Raji (cell line): ENCODE results near the gene CYTH3.

Source experiments
- POLR2A ChIP-seq: IDR thresholded peaks from 2 replicates; pipeline ENCODE4 v1.6.1; 2011; ENCODE audit warnings: low read depth, low read length, control low read depth; ENCODE audit not compliant: insufficient read depth

Gene CYTH3

DNA sequence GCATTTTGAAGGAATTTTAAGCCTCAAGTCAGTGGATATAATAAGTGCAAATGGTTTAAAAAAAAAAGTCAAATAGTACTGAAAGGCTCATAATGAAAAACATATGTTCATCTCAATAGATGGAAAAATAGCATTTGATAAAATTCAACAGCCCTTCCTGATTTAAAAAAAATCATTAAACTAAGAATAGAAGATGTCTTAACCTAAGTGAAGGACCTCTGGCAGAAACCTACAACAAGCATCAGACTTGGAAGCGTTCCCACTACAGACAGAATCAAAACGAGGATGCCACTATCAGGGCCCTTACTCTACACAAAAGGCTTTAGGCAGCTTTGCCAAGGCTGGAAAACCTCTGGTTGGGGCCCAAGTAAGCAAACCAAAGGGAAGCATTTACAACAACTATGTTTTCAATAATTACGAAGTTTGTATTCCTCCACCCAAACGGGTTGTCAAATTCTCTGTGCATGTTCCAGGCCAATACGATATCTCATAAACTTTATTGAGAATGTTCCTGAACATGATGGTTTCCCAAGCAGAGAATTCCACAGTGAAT lies 45.1 kb downstream of the CYTH3 start:
- no peak for TF ChIP-seq POLR2A

DNA sequence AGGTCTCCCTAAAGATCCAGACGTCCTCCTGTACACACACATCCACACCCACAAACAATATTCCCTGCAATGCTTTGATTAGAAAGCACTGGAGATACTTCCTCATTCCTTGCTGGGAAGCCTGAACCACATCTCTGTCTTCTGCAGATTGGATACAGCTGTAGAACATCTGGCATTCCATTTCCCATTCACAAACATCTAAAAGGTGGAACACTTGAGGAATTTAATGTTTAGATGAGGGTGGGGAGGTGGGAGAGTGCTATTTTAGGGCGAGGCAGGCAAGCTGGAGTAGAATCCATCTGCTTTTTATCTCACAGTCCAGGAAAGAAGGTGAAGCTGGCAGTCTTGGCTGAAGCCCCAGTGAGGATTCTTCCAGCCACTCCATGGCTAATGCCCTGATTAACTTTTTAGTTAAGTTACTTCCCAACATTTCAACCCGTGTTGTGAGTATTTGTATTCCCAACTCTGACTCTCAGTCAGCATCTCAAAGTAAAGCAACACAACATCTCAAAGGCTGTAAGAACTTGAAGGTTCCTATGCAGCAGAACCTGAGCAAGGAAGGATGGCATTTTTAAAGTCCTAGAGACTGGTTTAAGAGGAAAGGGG lies 46.1 kb downstream of the CYTH3 start:
- no peak for TF ChIP-seq POLR2A

DNA sequence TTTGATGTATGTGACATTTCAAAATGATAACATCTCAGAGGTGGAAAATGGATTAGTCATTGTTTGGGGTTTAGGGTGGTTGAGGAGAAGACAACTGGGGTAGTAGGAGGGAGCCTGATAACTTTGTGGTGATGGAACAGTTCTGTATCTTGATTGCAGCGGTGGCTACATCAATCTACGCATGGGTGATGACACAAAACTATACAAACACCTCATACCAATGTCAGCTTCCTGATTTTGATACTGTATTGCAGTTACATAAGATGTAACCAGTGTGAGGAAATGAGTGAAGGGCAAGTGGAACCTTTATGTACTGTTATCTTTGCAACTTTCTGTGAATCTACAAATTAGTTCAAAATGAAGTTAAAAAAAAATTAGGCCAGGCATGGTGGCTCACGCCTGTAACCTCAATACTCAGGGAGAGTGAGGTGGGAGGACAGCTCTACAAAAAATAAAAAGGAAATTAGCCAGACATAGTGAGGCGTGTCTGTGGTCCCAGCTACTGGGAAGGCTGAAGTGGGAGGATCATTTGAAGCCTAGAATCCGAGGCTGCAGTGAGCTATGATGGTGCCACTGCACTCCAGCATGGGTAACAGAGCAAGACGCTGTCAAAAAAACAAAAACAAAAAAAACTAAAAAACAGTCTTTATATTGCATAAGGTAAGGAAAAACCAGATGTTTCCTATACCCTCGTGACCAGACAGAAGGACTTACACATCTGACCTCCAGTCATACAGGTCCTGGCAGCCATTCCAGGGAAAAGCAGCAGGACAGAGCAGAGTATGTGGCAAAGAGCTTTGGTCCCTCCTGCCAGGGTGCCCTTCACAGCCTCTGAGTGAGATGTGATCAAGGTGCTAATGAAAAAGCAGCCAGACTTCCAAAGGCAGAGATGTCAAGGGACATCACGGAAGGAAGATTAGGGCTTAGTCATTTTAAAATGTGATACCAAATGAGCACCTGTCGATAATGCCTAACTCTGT lies 50.8 kb downstream of the CYTH3 start:
- no peak for TF ChIP-seq POLR2A

DNA sequence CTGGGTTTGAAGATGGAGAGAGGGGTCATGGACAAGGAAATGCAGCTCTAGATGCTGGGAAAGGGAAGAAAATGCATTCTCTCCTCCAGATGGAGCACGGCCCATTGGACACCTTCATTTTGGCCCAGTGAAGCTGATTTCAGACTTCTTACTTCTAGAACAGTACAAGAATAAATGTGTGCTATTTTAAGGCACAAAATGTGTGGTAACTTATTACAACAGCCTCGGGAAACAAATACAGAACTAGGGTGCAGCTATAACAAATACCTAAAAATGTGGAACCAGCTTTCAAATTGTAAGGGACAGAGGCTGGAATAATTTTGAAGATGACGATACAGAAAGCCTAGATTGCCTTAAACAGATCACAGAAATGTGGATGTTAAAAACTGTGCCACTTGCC lies 54.1 kb downstream of the CYTH3 start:
- no peak for TF ChIP-seq POLR2A

DNA sequence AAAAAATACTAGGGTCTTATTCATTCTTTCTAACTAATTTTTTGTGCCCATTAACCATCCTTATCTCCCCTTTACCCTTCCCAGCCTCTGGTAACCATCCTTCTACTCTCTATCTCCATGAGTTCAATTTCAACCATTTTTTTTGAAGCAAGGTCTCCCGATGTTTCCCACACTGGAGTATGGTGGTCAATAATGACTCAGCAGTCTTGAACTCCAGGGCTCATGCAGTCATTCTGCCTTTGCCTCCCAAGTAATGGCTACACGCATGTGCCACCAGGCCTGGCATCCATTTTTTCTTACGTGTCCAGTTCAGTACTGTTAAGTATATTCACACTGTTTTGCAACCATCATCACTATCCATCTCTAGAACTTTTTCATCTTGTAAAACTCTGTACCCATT lies 60.4 kb downstream of the CYTH3 start:
- no peak for TF ChIP-seq POLR2A

DNA sequence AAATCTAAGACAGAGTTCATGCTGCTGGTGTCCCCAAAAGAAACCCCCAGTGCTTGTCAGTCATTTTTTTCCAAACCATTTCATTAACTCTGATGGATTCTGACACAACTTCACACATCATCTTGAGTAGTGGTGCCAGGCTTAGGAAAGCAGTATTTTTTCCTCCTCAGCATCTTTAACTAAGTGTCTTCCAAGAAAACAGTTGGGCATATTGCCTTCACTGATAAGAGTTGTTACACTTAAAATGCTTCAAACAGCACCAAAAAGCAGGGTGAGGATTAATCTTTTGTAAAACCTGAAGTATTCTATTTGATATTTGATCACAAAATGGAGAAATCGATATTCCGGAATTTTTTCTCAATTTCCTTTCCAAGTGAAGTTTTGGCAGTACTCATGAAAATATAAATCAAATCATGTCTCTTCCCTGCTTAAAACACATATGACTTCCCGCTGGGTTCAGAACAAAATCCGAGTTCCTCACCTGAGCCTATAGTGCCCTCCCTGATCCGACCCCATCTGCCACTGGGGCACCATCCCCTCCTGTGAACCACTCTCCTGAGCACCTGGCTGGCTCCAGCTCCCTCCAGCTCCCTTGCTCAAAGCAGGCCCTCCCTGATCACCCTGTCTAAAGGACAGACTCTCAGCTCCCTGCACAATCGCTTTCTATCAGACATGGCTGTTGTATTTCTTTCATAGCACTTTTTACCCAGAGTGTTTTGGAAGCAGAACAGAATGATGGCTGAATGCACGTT lies 61.6 kb downstream of the CYTH3 start:
- TF ChIP-seq POLR2A = no peak

DNA sequence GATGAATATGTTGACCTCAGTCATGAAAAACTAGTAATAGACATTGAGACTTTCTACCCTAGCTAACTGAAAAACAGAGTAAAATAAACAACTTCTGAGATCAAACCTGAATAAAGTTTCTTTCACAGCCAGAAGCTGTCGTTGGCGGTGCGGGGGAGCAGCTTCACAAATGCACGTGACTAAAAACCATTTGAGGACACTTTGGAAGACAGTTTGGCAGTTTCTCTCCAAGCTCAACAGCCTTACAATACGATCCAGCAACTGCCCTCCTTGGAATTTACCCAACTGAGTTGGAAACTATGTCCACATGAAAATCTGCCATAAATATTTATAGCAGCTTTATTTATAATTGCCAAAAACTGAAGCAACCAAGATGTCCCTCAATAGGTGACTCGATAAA lies 63.1 kb downstream of the CYTH3 start:
- TF ChIP-seq POLR2A = no peak

DNA sequence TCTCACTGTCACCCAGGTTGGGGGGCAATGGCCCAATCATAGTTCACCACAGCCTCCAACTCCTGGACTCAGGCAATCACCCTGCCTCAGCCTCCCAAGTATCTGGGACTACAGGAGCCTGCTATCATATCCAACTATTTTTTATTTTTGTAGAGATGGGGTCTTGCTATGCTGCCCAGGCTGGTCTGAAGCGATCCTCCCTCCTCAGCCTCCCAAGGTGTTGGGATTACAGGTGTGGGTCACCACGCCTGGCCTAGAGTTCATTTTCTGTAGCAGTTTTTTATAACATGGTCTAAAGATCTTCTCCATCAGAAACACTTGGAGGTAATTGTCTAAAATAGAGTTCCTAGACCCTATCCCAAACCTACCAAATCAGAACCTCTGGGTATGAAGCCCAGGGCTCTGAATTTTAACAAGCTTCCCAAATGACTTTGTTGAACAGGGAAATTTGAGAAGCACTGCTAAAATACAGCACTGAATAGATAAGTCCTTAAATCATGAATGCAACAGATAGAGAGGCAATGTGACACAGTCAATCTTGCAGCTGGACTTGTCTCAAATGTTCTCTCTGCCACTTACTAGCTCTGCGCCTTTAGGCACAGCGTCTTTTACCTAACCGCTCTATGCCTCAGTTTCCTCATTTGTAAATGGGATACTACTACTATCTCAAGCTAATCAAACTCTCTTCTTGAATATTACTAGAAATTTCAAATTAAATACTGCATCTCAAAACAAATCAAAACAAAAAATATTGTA lies 63.7 kb downstream of the CYTH3 start:
- no peak for TF ChIP-seq POLR2A

DNA sequence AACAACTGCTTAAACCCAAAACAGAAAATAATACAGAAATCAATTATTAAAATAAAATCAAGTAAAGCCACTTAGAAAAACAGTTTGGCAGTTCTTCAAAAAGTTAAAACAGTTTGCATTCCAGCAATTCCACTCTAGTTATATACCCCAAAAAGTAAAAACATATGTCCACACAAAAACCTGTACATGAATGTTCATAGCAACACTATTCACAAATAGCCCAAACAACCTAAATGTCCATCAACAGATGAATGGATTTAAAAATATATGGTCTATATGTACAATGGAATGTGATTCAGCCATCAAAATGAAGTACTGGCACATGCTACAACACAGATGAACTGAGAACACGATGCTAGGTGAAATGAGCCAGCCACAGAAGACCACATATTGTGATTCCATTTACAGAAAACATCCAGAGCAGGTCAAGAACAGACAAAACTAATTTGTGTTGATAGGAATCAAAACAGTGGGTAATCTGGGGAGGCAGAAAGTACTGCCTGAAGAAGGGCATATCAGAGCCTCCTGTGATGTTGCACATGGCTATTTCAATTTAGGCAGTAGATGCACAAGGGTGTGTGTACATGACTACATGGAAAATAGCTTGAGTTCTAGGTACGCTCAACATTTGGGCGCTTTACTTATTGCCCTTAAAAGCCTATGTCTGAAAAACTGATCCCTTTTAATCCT lies 66.3 kb downstream of the CYTH3 start:
- no peak for TF ChIP-seq POLR2A

DNA sequence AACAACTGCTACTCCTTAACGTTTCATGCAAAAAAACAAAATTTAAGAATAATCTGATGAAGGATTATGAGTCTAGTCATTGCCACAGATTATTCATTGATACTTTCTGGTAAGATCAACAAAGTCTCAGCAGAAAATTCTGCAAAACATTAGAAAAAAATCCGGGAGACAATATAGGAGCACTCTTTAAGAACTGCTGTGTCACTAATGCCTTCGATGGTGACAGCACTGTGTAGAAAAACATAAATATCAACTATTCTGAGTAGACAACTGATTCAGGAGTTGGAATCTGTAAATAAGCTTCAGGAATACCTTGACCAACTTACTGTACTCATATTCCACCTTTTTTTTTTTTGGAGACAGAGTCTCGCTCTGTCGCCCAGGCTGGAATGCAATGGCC lies 69.0 kb downstream of the CYTH3 start:
- TF ChIP-seq POLR2A = no peak

DNA sequence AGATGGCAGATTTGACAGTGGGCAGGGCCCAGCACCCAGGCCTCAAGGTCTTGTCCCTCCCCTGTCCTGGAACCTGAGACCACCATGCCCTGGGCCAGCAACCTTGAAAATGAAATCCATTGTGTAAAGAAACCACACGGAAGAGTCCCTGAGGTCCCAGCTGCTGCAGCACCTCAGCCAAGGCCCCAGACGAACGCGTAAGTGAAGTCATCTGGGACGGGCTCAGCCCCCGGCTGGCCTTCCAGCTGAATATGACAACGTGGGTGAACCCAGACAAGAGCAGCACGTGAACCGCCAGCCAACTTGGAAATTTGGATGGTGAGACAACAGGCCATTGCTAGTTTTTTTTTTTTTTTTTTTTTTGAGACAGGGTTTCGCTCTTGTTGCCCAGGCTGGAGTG lies 70.3 kb downstream of the CYTH3 start:
- TF ChIP-seq POLR2A = no peak

DNA sequence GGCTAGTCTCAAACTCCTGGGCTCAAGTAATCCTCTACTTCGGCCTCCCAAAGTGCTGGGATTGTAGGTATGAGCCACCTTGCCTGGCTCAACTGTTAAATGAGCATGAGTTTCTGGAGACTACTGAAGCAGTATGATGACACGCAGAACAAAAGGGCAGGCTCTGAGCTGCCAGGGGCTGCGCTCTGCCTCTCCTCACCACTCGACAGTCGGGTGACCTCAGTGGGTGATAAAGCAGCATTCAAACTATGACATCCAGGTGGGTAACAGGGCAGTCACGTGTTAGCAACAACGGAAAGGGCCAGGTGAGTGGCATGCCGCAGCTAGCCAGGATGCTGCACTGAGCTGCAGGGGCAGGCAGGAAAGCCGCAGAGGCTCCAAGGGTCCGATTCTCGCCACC lies 71.5 kb downstream of the CYTH3 start:
- no peak for TF ChIP-seq POLR2A

DNA sequence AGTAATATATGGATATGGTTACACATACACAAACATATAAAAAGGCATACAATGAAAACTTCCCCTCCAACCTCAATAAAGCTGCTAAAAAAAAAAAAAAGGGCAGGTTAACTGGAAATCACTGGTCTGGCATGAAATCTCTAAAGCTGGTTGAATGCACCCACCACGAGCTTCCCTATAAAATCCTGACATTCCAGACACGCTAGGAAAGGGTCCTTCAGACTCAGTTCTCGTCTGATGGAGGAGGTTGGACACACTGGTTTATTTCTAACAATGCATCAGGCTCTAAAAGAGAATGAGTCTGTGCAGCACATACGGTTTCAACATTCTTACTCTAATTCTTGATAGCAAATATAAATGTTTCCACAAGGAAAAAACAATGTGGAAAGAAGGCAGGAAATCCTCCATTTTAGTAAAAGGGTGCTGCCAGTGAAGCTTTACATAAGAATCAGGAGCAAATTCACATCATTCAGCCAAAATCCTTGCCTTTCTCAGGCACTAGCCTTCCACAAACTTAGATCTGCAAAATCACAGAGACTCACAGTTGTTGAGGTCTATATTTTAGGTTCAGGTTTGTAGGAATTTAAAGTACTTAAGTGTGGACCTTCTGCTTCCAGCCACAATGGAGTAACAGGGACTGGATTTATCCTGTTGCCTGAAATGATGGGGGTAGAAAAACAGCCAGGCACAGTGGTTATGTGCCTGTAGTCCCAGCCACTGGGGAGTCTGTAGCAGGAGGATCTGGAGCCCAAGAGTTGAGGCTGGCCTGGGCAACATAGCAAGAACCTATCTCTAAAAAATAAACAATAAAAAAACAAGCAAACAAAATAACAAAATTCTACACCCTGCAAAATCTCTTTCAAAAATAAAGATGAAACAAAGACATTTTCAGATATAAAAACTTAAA lies 73.5 kb downstream of the CYTH3 start:
- no peak for TF ChIP-seq POLR2A

DNA sequence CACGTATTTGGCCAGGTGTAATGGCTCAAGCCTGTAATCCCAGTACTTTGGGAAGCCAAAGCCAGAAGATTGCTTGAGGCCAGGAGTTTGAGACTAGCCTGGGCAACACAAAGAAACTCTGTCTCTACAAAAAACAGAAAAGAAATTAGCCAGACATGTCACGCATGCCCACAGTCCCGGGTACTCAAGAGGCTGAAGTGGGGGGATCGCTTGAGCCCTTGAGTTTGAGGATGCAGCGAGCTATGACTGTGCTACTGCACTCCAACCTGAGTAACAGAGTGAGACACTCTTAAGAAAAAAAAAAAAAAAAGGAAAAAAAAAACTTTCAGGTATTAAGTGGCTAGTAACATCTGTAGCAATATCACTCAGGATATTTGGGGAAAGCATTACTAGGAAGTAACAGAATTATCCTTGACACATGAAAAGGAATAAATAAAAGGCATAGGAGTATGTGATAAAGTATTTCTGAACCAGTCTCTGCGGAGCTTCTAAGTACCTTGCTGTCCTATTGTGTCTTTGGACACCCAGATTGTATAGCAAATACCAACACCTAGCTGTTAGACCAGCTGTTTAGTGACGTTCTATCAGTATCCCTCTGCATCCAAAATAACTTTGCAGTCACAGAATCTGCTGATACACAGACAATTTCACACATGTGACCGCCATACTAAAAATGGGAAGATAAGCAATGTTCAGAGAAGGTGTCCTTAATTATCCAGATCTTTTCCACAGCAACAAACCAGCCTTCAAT lies 74.4 kb downstream of the CYTH3 start:
- TF ChIP-seq POLR2A = no peak
